ENCODE results near the gene KCNG2.

The KCNG2 gene

GRCh38 chr18:79841936-79842335 lies 44.2 kb downstream of the KCNG2 start:
- no peak overlapping the region for H3K27ac Mint-ChIP-seq
- H3K9me3 Mint-ChIP-seq = no peaks in the 10 kb centered on the region

GRCh38 chr18:79844999-79845563 lies 47.3 kb downstream of the KCNG2 start:
- no peaks in the 10 kb centered on the region for H3K36me3 Mint-ChIP-seq (ENCODE audit: insufficient read depth)
- H3K27ac Mint-ChIP-seq = no peak overlapping the region
- no peaks in the 10 kb centered on the region for H3K4me1 Mint-ChIP-seq (ENCODE audit: low read depth in 2 of 2)
- H3K27me3 Mint-ChIP-seq = peaks cover 0 to 14% of the 10 kb centered on the region in 2 donors
- ATAC-seq (replicated peaks) (no peak), DNase-seq (no peak)
- H3K9me3 Mint-ChIP-seq = no peaks in the 10 kb centered on the region
- no peak overlapping the region for H3K4me3 Mint-ChIP-seq

More at GRCh38 chr18:79841936-79842335, 44.2 kb downstream of the KCNG2 start:
- no peak for DNase-seq
- H3K4me1 Mint-ChIP-seq (ENCODE audit: low read depth in 2 of 2) = no peaks in the 10 kb centered on the region
- ATAC-seq (replicated peaks) = no peak
- H3K4me3 Mint-ChIP-seq = no peak overlapping the region
- no peaks in the 10 kb centered on the region for H3K36me3 Mint-ChIP-seq (ENCODE audit: insufficient read depth)
- H3K27me3 Mint-ChIP-seq = peaks cover 10 to 30% of the 10 kb centered on the region in 2 donors

- Mint-ChIP-seq H3K4me1 (ENCODE audit: low read depth in 2 of 2) (no peaks in the 10 kb centered on the region), H3K36me3 (ENCODE audit: insufficient read depth) (no peaks in the 10 kb centered on the region), H3K27ac (no peak overlapping the region), H3K9me3 (no peaks in the 10 kb centered on the region), H3K27me3 (peaks cover 0 to 8% of the 10 kb centered on the region in 2 donors), H3K4me3 (no peak overlapping the region)
- no peak for ATAC-seq (replicated peaks)
- no peak for DNase-seq
These were observed 49.3 kb downstream of the KCNG2 start for GRCh38 chr18:79846936-79847557.

GRCh38 chr18:79847606-79848293 lies 50.0 kb downstream of the KCNG2 start:
- Mint-ChIP-seq H3K9me3 (no peaks in the 10 kb centered on the region), H3K27ac (no peak overlapping the region), H3K4me1 (ENCODE audit: low read depth in 2 of 2) (no peaks in the 10 kb centered on the region), H3K27me3 (peaks cover 0 to 8% of the 10 kb centered on the region in 2 donors), H3K4me3 (no peak overlapping the region), H3K36me3 (ENCODE audit: insufficient read depth) (no peaks in the 10 kb centered on the region)
- DNase-seq (no peak), ATAC-seq (replicated peaks) (no peak)

- no peaks in the 10 kb centered on the region for H3K36me3 Mint-ChIP-seq (ENCODE audit: insufficient read depth)
- ATAC-seq (replicated peaks) (no peak), DNase-seq (no peak)
- H3K9me3 Mint-ChIP-seq = no peaks in the 10 kb centered on the region
- no peak overlapping the region for H3K27ac Mint-ChIP-seq
- H3K4me1 Mint-ChIP-seq (ENCODE audit: low read depth in 2 of 2) = no peaks in the 10 kb centered on the region
- no peak overlapping the region for H3K4me3 Mint-ChIP-seq
- peaks cover 0 to 8% of the 10 kb centered on the region in 2 donors for H3K27me3 Mint-ChIP-seq
These were observed 50.5 kb downstream of the KCNG2 start for GRCh38 chr18:79848294-79848578.

GRCh38 chr18:79848579-79849327 lies 51.0 kb downstream of the KCNG2 start:
- no peak for DNase-seq
- Mint-ChIP-seq H3K27me3 (peaks cover 0 to 8% of the 10 kb centered on the region in 2 donors), H3K36me3 (ENCODE audit: insufficient read depth) (no peaks in the 10 kb centered on the region), H3K27ac (no peak overlapping the region), H3K4me3 (no peak overlapping the region), H3K9me3 (no peaks in the 10 kb centered on the region), H3K4me1 (ENCODE audit: low read depth in 2 of 2) (no peaks in the 10 kb centered on the region)
- ATAC-seq (replicated peaks) = no peak

GRCh38 chr18:79849328-79850207 lies 51.8 kb downstream of the KCNG2 start:
- no peak overlapping the region for H3K4me3 Mint-ChIP-seq
- H3K36me3 Mint-ChIP-seq (ENCODE audit: insufficient read depth) = no peaks in the 10 kb centered on the region
- H3K27me3 Mint-ChIP-seq = peaks cover 1 to 11% of the 10 kb centered on the region in 2 donors
- H3K9me3 Mint-ChIP-seq = no peaks in the 10 kb centered on the region
- DNase-seq = no peak
- no peak for ATAC-seq (replicated peaks)
- no peak overlapping the region for H3K27ac Mint-ChIP-seq
- H3K4me1 Mint-ChIP-seq (ENCODE audit: low read depth in 2 of 2) = no peaks in the 10 kb centered on the region

GRCh38 chr18:79850731-79851130 lies 53.0 kb downstream of the KCNG2 start:
- Mint-ChIP-seq H3K27me3 (peaks cover 8 to 14% of the 10 kb centered on the region in 2 donors), H3K9me3 (no peaks in the 10 kb centered on the region), H3K27ac (no peak overlapping the region), H3K36me3 (ENCODE audit: insufficient read depth) (no peaks in the 10 kb centered on the region), H3K4me1 (ENCODE audit: low read depth in 2 of 2) (no peaks in the 10 kb centered on the region), H3K4me3 (no peak overlapping the region)
- ATAC-seq (replicated peaks) (no peak), DNase-seq (no peak)

- ATAC-seq (replicated peaks) (no peak), DNase-seq (no peak)
- no peaks in the 10 kb centered on the region for H3K36me3 Mint-ChIP-seq (ENCODE audit: insufficient read depth)
- no peak overlapping the region for H3K27ac Mint-ChIP-seq
- H3K27me3 Mint-ChIP-seq = peaks cover 10 to 18% of the 10 kb centered on the region in 2 donors
- no peaks in the 10 kb centered on the region for H3K4me1 Mint-ChIP-seq (ENCODE audit: low read depth in 2 of 2)
- H3K9me3 Mint-ChIP-seq = no peaks in the 10 kb centered on the region
- no peak overlapping the region for H3K4me3 Mint-ChIP-seq
These were observed 53.8 kb downstream of the KCNG2 start for GRCh38 chr18:79851489-79851888.

GRCh38 chr18:79851950-79852349 lies 54.2 kb downstream of the KCNG2 start:
- H3K36me3 Mint-ChIP-seq (ENCODE audit: insufficient read depth) = peaks cover 2% of the 10 kb centered on the region

GRCh38 chr18:79852561-79853302 lies 55.0 kb downstream of the KCNG2 start:
- Mint-ChIP-seq H3K36me3 (ENCODE audit: insufficient read depth) (peaks cover 6% of the 10 kb centered on the region), H3K27me3 (peaks cover 10 to 26% of the 10 kb centered on the region in 2 donors), H3K4me3 (no peak overlapping the region), H3K4me1 (ENCODE audit: low read depth in 2 of 2) (peaks cover 0 to 2% of the 10 kb centered on the region in 2 donors), H3K27ac (no peak overlapping the region), H3K9me3 (no peaks in the 10 kb centered on the region)
- no peak for ATAC-seq (replicated peaks)
- no peak for DNase-seq

More at GRCh38 chr18:79851950-79852349, 54.2 kb downstream of the KCNG2 start:
- ATAC-seq (replicated peaks) (no peak), DNase-seq (no peak)
- no peak overlapping the region for H3K27ac Mint-ChIP-seq
- H3K4me1 Mint-ChIP-seq (ENCODE audit: low read depth in 2 of 2) = no peaks in the 10 kb centered on the region
- no peak overlapping the region for H3K4me3 Mint-ChIP-seq
- H3K27me3 Mint-ChIP-seq = peaks cover 10 to 19% of the 10 kb centered on the region in 2 donors
- no peaks in the 10 kb centered on the region for H3K9me3 Mint-ChIP-seq

GRCh38 chr18:79853303-79853992 lies 55.7 kb downstream of the KCNG2 start:
- H3K4me3 Mint-ChIP-seq = no peak overlapping the region
- no peak for DNase-seq
- peaks cover 0 to 2% of the 10 kb centered on the region in 2 donors for H3K4me1 Mint-ChIP-seq (ENCODE audit: low read depth in 2 of 2)
- no peak for ATAC-seq (replicated peaks)
- H3K9me3 Mint-ChIP-seq = no peaks in the 10 kb centered on the region
- peaks cover 10 to 29% of the 10 kb centered on the region in 2 donors for H3K27me3 Mint-ChIP-seq
- H3K27ac Mint-ChIP-seq = no peak overlapping the region
- peaks cover 6% of the 10 kb centered on the region for H3K36me3 Mint-ChIP-seq (ENCODE audit: insufficient read depth)

All from effector memory CD8-positive, alpha-beta T cell (primary cell).